ENCODE results near the gene DACT3. TPM values are rescaled to one million over a fixed set of nuclear protein-coding genes. Genes with fewer than 3 reads are reported as not detected.
A peak's percentile ranks its signal among the peaks of the same experiment; 100 is the strongest.

Gene DACT3
- total RNA-seq, 4 donors from 2014 or later: 0.68 to 1.8 (median 1.2) TPM

GRCh38 chr19:46618670-46619231, 42.2 kb downstream of the DACT3 start:
- 13% methylated on average over 5 of the region's 9 CpGs for WGBS
- no peak overlapping the region for H3K4me3 ChIP-seq
- TF ChIP-seq POLR2AphosphoS5 (IDR thresholded peaks at IDR 0.05): peak in 1 of 3 donors; percentile 14
- TF ChIP-seq EP300 (IDR thresholded peaks at IDR 0.05): no peak
- no peaks in the 10 kb centered on the region for H3K9me3 ChIP-seq
- peak overlapping the region; percentile 23 for H3K27ac ChIP-seq
- H3K36me3 ChIP-seq: no peaks in the 10 kb centered on the region
- H3K4me1 ChIP-seq: peaks cover 64% of the 10 kb centered on the region
- no peaks in the 10 kb centered on the region for H3K27me3 ChIP-seq
- no peak for DNase-seq (ENCODE audit: low spot score in 2 of 2)

DNA sequence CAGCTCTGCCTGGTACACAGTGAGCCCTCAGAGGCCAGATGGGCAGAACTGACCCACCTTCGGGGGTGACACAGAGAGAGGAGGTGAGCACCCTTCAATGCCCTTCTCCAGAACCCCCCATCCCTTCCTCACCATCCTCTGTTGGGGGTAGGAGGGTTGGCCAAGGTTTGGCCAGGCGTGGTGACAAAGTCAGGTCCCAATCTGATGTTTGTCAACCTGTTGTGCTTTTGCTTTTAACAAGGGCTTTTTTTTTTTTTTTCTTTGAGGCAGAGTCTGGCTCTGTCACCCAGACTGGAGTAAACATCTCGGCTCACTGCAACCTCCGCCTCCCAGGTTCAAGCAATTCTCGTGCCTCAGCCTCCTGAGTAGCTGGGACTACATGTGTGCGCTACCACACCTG, 43.4 kb downstream of the DACT3 start:
- H3K27ac ChIP-seq: no peak overlapping the region
- H3K4me1 ChIP-seq: peaks cover 62% of the 10 kb centered on the region
- no peaks in the 10 kb centered on the region for H3K36me3 ChIP-seq
- H3K9me3 ChIP-seq: no peaks in the 10 kb centered on the region
- no peaks in the 10 kb centered on the region for H3K27me3 ChIP-seq
- no peak for TF ChIP-seq POLR2A (IDR thresholded peaks at IDR 0.05)
- no peak for TF ChIP-seq POLR2AphosphoS5 (IDR thresholded peaks at IDR 0.05)
- TF ChIP-seq, protein P1, sequence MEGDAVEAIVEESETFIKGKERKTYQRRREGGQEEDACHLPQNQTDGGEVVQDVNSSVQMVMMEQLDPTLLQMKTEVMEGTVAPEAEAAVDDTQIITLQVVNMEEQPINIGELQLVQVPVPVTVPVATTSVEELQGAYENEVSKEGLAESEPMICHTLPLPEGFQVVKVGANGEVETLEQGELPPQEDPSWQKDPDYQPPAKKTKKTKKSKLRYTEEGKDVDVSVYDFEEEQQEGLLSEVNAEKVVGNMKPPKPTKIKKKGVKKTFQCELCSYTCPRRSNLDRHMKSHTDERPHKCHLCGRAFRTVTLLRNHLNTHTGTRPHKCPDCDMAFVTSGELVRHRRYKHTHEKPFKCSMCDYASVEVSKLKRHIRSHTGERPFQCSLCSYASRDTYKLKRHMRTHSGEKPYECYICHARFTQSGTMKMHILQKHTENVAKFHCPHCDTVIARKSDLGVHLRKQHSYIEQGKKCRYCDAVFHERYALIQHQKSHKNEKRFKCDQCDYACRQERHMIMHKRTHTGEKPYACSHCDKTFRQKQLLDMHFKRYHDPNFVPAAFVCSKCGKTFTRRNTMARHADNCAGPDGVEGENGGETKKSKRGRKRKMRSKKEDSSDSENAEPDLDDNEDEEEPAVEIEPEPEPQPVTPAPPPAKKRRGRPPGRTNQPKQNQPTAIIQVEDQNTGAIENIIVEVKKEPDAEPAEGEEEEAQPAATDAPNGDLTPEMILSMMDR (IDR thresholded peaks at IDR 0.05): no peak
- no peak for TF ChIP-seq EP300 (IDR thresholded peaks at IDR 0.05)
- no peak overlapping the region for H3K4me3 ChIP-seq
- DNase-seq (ENCODE audit: low spot score in 2 of 2): no peak
- 74% methylated on average over 6 of the region's 6 CpGs for WGBS

GRCh38 chr19:46616631-46617322, 44.2 kb downstream of the DACT3 start:
- no peak for DNase-seq (ENCODE audit: low spot score in 2 of 2)
- Histone ChIP-seq H3K4me1 (peaks cover 56% of the 10 kb centered on the region), H3K36me3 (no peaks in the 10 kb centered on the region), H3K27me3 (no peaks in the 10 kb centered on the region), H3K27ac (no peak overlapping the region), H3K4me3 (no peak overlapping the region), H3K9me3 (no peaks in the 10 kb centered on the region)
- WGBS: 23% methylated on average over 17 of the region's 17 CpGs
- TF ChIP-seq, protein P1 (IDR thresholded peaks at IDR 0.05): peak in 1 of 2 donors; percentile 17
- TF ChIP-seq EP300 (IDR thresholded peaks at IDR 0.05) (no peak), POLR2AphosphoS5 (IDR thresholded peaks at IDR 0.05) (no peak)

DNA sequence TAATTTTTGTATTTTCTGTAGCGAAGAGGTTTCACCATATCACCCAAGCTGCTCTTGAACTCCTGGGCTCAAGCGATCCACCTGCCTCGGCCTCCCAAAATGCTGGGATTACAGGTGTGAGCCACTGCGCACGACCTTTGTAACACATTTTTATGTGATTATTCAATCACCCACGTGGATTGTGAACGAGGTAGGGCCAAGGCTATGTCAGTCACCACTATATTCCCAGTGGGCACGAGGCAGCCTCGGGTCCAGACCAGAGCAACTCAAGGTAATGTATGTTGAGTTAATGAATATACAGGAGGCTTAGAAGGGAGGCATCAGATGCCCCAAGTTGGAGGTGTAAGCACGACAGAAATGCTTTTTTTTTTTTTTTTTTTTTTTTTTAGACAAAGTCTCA, 45.0 kb downstream of the DACT3 start:
- no peak for DNase-seq (ENCODE audit: low spot score in 2 of 2)
- peaks cover 56% of the 10 kb centered on the region for H3K4me1 ChIP-seq
- 83% methylated on average over 10 of the region's 10 CpGs for WGBS
- no peaks in the 10 kb centered on the region for H3K9me3 ChIP-seq
- H3K4me3 ChIP-seq: no peak overlapping the region
- TF ChIP-seq POLR2A (IDR thresholded peaks at IDR 0.05) (no peak), EP300 (IDR thresholded peaks at IDR 0.05) (no peak), POLR2AphosphoS5 (IDR thresholded peaks at IDR 0.05) (no peak)
- TF ChIP-seq, protein P1 (IDR thresholded peaks at IDR 0.05): no peak
- no peak overlapping the region for H3K27ac ChIP-seq
- H3K27me3 ChIP-seq: no peaks in the 10 kb centered on the region
- H3K36me3 ChIP-seq: peaks cover under 1% of the 10 kb centered on the region

GRCh38 chr19:46614114-46614722, 46.8 kb downstream of the DACT3 start:
- H3K27ac ChIP-seq: no peak overlapping the region
- peak; percentile 89 to 92 for DNase-seq (ENCODE audit: low spot score in 2 of 2)
- no peak overlapping the region for H3K4me3 ChIP-seq
- peaks cover 43% of the 10 kb centered on the region for H3K4me1 ChIP-seq
- H3K27me3 ChIP-seq: no peaks in the 10 kb centered on the region
- H3K9me3 ChIP-seq: no peaks in the 10 kb centered on the region
- WGBS: 8% methylated on average over 11 of the region's 12 CpGs
- H3K36me3 ChIP-seq: peaks cover 18% of the 10 kb centered on the region
- TF ChIP-seq POLR2AphosphoS5 (IDR thresholded peaks at IDR 0.05) (no peak), POLR2A (IDR thresholded peaks at IDR 0.05) (no peak)
- TF ChIP-seq, protein P1 (IDR thresholded peaks at IDR 0.05): peak; percentile 88 to 90

Data from suprapubic skin (tissue), 4 donors.